GM19193 (cell line): ENCODE results near the gene PRXL2B.

ENCODE experiments used
- POLR2A ChIP-seq: IDR thresholded peaks from 4 replicates; pipeline ENCODE4 v1.6.1; 2011; ENCODE audit not compliant: insufficient read depth, insufficient read length; ENCODE audit errors: extremely low read depth

Gene PRXL2B

GRCh38 chr1:2639607-2640521 is 53.3 kb downstream of the PRXL2B start:
- no peak for TF ChIP-seq POLR2A

GRCh38 chr1:2640626-2641025 is 54.0 kb downstream of the PRXL2B start:
- no peak for TF ChIP-seq POLR2A
